Measurements from ENCODE around the gene SETD6.

The SETD6 gene

DNA sequence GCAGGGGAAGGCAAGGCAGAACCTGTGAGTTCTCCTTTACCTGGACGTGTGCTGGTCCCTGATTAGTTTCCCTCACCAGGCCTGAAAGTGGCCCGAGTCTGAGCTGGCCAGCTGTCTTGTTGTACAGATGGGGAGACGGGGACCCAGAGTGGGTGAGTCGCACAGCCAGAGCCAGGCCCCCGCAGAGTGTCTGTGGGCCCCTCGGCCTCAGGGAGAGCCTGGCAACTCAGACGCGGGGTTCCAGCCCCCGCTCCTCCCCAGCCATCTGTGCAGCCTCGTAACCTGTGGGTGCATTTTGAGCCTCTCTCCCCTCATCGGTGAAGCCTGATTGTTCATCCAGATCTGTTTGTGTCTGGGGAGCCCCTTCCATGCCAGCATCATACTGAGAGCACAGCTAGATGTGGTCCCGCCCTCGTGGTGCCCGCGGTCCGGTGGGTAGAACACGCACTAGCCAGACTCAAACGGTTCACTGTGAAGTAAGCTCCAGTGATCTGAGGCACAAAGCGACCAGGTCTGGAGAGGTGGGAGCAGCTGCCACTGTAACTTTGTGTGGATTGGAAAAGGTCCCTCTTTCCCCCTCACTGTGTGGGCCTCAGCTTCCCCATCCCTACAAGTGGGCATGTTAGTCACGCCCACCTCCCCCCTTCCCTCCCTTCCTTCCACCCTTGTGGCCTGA, 21.4 kb upstream of the SETD6 start:
- H3K4me3 ChIP-seq (ENCODE audit: low read length) = no peak overlapping the region
- DNase-seq (ENCODE audit: low read depth) = no peak
- TF ChIP-seq, protein P1, sequence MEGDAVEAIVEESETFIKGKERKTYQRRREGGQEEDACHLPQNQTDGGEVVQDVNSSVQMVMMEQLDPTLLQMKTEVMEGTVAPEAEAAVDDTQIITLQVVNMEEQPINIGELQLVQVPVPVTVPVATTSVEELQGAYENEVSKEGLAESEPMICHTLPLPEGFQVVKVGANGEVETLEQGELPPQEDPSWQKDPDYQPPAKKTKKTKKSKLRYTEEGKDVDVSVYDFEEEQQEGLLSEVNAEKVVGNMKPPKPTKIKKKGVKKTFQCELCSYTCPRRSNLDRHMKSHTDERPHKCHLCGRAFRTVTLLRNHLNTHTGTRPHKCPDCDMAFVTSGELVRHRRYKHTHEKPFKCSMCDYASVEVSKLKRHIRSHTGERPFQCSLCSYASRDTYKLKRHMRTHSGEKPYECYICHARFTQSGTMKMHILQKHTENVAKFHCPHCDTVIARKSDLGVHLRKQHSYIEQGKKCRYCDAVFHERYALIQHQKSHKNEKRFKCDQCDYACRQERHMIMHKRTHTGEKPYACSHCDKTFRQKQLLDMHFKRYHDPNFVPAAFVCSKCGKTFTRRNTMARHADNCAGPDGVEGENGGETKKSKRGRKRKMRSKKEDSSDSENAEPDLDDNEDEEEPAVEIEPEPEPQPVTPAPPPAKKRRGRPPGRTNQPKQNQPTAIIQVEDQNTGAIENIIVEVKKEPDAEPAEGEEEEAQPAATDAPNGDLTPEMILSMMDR (conservative IDR thresholded peaks at IDR 0.05; ENCODE audit: low read depth, low read length) = no peak

DNA sequence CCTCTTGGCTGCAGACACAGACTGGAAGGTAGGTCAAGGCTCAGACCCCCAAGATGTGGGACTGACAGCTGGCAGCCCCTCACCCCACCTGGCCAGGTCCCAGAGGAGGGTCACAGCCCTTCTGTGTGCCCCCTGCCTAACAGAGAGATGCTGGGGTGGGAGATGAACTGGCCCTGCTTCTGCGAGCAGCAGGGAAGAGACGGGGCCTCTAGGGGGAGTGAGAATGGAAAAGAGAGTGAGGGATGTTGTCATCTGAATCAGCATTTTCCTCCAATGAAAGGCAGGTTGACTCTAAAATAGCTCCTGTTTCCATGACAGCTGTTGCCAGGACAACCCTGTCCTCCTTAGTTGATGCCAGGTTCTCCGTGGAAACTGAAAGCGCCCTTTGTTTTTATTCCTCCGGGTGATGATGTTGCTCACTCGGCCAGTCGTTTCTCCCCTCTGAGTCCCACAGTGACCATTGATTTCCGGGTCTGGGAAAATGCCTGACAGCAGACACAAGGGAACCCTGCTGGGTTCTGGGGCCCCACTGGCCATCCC, 20.3 kb upstream of the SETD6 start:
- H3K4me3 ChIP-seq (ENCODE audit: low read length) = no peak overlapping the region
- peak; percentile 95 for DNase-seq (ENCODE audit: low read depth)

DNA sequence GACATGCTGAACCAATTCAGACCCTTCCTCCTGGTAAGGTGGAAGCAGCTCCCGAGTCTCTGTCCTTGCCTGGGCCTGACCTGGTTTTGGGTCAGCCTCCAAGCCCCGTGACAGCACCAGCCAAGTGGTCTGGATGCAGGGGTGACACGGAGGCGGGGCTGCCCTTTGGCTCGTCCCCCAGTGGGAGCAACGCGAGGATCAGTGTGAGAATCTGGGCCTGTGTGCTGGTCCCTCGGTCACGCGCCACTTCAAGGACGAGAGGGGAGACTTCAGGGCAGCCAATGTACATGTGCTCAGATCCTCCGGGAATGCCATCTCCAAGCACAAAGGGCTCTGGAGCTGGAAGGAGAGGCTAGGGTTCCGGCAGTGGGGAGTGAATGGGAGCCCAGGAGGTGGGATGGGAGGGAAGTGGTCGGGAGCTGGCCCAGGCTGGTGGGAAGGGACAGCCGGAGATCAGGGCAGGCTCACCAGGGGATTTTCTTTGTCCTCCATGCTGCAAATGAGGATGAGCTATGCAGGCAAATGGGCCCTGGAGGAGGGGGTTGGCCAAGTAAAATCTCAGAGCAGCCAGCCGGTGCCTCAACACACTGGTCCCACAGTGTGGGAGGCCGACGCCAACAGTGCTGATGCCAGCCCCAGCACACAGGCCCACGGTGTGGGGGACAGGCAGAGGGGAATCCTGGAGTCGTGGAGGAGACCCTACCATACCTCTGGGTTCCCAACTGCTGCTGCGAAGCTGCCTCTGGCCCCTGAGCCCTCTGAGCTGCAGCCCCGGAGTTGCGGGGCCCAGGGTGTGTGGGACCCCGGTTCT, 19.6 kb upstream of the SETD6 start:
- TF ChIP-seq, protein P1 (conservative IDR thresholded peaks at IDR 0.05; ENCODE audit: low read depth, low read length) = no peak
- no peak for DNase-seq (ENCODE audit: low read depth)
- H3K4me3 ChIP-seq (ENCODE audit: low read length) = no peak overlapping the region

More for the DNA sequence above, 20.3 kb upstream of the SETD6 start:
- TF ChIP-seq, protein P1 (conservative IDR thresholded peaks at IDR 0.05; ENCODE audit: low read depth, low read length) = peak; percentile 83

DNA sequence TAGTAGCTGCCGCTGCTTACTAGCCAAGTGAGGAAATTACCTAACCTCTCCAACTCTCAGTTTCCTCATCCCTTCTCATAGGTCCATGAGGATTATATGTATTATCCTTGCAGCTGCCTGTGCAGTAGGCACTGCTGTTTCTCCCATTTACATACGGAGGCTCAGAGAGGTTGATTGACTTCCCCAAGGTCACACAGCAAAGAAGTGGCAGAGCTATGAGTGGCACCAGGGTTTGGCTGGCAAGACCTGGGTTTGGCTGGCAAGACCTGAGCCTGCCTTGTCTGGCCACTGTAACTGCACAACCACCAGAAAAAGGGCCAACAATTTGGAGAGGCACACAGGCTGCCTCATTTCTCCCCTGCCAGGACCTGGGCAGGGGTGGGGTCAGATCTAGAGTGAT, 17.8 kb upstream of the SETD6 start:
- no peak overlapping the region for H3K4me3 ChIP-seq (ENCODE audit: low read length)
- DNase-seq (ENCODE audit: low read depth) = no peak
- TF ChIP-seq, protein P1 (conservative IDR thresholded peaks at IDR 0.05; ENCODE audit: low read depth, low read length) = no peak

DNA sequence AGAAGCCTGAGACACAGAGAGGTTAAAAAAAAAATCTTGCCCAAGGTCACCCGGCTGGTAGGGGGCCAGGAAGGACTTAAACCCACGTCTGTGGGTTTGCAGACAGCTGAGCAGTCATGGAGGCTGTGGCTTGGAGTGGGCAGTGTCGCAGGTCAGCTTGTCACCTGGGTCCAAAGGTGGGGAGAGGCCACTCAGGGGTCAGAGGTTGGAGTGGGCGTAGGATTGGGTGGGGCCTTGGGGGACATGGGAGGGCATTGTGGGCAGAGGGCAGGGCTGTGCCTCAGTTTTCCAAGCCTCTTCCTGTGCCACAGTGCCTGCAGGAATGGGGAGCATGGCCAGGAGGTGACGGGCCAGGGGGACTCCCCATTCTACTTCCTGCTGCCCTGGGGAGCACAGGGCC, 17.4 kb upstream of the SETD6 start:
- TF ChIP-seq, protein P1 (conservative IDR thresholded peaks at IDR 0.05; ENCODE audit: low read depth, low read length) = no peak
- no peak overlapping the region for H3K4me3 ChIP-seq (ENCODE audit: low read length)
- no peak for DNase-seq (ENCODE audit: low read depth)

DNA sequence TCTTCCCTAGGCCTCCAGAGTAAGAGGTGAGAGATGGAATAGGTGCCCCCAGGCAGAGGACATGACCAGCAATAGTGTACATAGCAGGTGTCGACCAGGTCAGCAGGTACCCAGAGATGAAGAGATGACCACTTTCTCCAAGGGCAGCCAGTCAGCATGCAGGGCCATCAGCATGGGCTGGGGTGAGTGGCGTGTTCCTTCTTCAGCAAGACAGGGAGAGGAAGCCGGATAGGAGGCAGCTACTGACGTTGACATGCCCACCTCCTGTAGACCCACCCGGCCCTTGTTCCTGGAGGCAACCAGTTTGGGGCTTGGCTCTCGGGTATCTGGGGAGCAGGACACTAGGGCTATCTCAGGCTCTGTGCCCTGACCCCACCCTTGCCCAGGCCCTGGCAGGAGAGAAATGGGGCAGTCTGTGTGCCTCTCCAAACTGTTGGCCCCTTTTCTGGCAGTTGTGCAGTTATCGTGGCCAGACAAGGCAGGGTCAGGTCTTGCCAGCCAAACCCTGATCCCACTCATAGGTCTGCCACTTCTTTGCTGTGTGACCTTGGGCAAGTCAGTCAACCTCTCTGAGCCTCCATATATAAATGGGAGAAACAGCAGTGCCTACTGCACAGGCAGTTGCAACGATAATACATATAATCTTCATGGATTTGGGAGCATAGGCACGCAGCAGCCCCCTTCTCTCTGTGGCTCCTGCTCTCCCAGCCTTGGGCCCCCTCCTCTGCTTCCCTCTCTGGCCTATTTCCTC, 16.8 kb upstream of the SETD6 start:
- TF ChIP-seq, protein P1 (conservative IDR thresholded peaks at IDR 0.05; ENCODE audit: low read depth, low read length) = no peak
- no peak overlapping the region for H3K4me3 ChIP-seq (ENCODE audit: low read length)
- no peak for DNase-seq (ENCODE audit: low read depth)

Measured in retinal pigment epithelial cell (primary cell).